T-helper 1 cell treated with Interleukin-12 subunit alpha and Interleukin-12 subunit beta and Interleukin-4 antibody, amounts not matched to agents 30 μg/mL and 1 μg/mL, for 36 hours (primary cell): ENCODE measurements around the gene ASB16.
A peak's percentile ranks its signal among the peaks of the same experiment; 100 is the strongest.
"Not testable (repeated sequence)": the region's sequence is repeated elsewhere in the genome, so short reads cannot be mapped to it uniquely, and the experiment has no call there.

Experiments used
- H3K27ac Mint-ChIP-seq: one replicate; pipeline ENCODE4 v1.8.0; 2021; ENCODE audit warnings: mild to moderate bottlenecking, mixed read lengths
- H3K27me3 Mint-ChIP-seq: one replicate; pipeline ENCODE4 v1.8.0; 2021; ENCODE audit warnings: low read depth, mixed read lengths
- H3K36me3 Mint-ChIP-seq: one replicate; pipeline ENCODE4 v1.8.0; 2021; ENCODE audit warnings: low read depth, mixed read lengths
- H3K4me1 Mint-ChIP-seq: one replicate; pipeline ENCODE4 v1.8.0; 2021; ENCODE audit warnings: low read depth, mixed read lengths
- H3K4me3 Mint-ChIP-seq: one replicate; pipeline ENCODE4 v1.8.0; 2021; ENCODE audit warnings: mild to moderate bottlenecking, moderate library complexity, mixed read lengths
- H3K9me3 Mint-ChIP-seq: one replicate; pipeline ENCODE4 v1.8.0; 2021; ENCODE audit warnings: mixed read lengths

Gene ASB16

DNA sequence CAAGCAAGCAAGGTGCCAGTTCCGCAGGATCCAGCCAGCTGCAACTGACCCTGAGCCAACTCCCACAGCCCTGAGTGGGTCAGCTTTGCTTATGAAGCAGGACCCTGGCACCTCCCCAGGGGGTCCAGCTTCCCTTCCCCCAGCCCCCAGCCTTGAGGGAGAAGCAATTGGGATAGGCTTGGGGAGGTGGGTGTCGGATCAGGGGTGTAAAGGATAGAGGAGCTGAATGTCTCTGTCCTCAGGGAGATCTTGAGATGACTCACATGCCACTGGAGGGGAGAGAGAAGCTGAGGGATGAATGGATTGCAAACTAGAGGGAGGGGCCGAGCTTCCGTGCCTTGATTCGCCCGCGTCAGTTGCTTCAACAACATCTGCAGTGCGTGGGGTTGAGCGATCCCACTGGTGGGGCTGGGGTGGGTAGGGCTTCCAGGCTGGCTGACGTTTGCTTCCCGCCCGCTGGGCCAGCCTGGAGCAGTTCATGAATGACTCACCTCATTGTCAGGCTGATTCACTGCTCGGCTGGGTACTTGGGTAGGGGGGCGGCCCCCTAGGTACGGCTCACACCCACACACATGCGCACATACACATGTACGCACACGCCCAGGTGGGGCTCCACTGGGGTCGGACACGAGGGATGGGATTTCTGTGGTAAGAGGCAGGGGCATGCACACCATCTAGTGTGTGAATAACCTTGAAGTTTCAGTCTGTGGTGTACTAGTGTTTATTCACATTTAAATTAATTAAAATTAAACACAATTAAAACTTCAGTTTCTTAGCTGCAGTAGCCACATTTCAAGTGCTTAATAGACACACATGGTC, 32.4 kb upstream of the ASB16 start:
- Mint-ChIP-seq H3K9me3 (no peaks in the 10 kb centered on the region), H3K36me3 (no peaks in the 10 kb centered on the region), H3K27ac (no peak overlapping the region), H3K27me3 (no peaks in the 10 kb centered on the region), H3K4me3 (no peak overlapping the region), H3K4me1 (peaks cover 15% of the 10 kb centered on the region)

DNA sequence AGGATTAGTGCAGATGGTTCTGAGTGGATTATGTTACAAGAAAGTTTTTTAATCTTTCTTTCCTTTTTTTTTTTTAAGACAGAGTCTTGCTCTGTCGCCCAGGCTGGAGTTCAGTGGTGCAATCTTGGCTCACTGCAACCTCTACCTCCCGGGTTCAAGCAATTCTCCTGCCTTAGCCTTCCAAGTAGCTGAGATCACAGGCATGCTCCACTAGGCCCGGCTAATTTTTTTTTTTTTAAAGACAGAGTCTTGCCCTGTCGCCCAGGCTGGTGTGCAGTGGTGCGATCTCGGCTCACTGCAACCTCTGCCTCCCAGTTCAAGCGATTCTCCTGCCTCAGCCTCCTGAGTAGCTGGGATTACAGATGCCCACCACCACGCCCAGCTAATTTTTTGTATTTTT, 26.6 kb upstream of the ASB16 start:
- H3K36me3 Mint-ChIP-seq, H3K27ac Mint-ChIP-seq, H3K9me3 Mint-ChIP-seq, H3K27me3 Mint-ChIP-seq: not testable (repeated sequence)
- Mint-ChIP-seq H3K4me1 (peaks cover 11% of the 10 kb centered on the region), H3K4me3 (peak overlapping the region; percentile 29)

DNA sequence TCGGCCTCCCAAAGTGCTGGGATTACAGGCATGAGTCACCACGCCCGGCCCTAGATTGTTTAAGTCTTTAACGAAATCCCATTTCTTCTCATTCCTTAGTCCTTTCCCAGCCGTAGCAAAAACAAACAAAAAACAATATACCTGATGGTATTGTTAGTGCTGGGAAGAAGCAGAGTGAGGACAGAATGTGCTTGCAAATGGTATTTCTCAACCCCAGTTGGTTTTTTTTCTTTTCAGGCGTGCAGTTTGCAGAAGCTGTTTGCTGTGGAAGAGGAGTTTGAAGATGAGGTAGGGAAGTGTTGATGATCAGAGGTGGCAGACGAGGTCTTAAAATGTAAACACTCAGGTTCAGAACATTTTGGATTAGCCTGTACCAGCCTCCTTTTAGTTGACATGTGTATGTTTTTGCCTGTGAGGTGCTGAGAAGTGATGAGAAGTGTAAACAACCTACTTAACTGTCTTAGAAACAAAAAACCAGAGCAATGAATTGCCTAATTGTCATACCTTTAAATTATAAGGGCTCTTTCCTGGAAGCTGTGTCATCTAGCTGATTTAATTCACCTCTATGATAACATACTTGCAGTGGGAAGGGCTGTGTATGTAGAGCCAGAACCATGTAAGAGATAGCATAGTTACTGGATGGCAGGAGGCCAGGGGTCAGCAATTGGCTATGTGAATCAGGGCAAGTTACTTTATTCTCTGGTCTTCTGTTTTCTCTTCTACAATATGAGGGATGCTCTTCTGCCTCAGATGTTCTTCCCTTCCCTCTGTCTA, 25.4 kb upstream of the ASB16 start:
- Mint-ChIP-seq H3K36me3 (peaks cover 11% of the 10 kb centered on the region), H3K4me1 (peaks cover 13% of the 10 kb centered on the region), H3K27me3 (no peaks in the 10 kb centered on the region), H3K27ac (no peak overlapping the region), H3K9me3 (no peaks in the 10 kb centered on the region), H3K4me3 (no peak overlapping the region)

DNA sequence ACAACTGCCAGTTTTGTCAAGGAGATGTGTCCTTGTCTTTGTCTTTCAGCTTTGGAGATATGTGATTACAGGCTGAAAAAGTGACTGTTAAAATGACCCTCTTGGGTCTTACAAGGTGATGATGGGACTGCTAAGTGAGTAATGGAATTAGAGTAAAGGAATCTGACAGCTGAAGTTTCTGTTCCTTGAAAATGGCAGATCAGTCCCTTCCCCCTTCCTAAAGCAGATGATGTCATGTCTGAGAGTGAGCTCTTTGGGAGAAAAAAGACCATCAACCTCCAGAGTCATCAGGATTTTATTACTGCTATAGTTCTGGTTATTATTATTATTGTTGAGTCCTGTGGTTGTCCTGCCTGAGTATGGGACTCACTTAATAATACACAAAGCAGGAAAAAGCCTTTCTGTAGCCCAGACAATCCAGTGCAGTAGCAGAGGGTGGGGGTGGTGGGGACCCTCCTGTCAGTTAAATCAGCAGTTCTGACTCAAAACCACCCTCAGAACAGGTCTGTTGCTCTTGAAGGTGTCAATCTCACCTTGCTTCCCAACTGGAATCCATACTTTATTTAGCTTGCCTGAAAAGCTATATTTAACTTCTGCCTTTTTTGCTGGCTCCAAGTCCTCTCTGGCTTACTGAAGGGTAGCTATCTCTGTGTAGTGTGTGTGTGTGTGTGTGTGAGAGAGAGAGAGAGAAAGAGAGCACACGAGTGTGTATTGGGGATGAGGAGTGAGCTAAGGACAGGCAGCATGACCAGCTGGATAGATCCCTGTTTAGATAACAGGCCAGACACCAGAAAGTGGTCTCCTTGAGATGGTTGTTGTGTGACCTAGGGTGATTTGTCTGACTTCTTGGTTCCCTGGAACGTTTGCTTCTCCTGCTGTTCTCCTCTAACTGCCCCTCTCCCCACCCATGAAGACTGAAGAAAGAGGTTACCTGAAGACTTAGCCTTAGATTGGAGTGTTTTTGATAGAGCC, 23.8 kb upstream of the ASB16 start:
- Mint-ChIP-seq H3K27me3 (no peaks in the 10 kb centered on the region), H3K27ac (no peak overlapping the region), H3K4me3 (no peak overlapping the region), H3K4me1 (peaks cover 14% of the 10 kb centered on the region), H3K36me3 (peaks cover 12% of the 10 kb centered on the region), H3K9me3 (no peaks in the 10 kb centered on the region)

DNA sequence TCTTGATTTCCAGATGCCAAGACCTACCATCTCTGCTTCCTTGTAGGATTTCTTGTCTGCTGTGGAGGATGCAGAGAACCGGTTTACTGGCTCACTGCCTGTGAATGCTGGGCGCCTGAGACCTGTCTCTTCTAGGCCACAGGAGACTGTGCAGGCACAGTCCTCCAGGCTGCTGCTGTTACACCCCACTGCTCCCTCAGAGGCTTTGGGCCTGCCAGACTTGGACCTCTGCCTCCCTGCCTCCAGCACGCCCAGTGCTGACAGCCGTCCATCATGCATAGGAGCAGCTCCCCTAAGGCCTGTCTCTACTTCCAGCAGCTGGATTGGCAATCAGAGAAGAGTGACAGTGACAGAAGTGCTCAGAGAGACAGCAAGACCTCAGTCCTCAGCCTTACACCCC, 22.7 kb upstream of the ASB16 start:
- no peak overlapping the region for H3K27ac Mint-ChIP-seq
- H3K9me3 Mint-ChIP-seq, result no peaks in the 10 kb centered on the region
- H3K27me3 Mint-ChIP-seq, result no peaks in the 10 kb centered on the region
- no peak overlapping the region for H3K4me3 Mint-ChIP-seq
- H3K4me1 Mint-ChIP-seq, result peaks cover 13% of the 10 kb centered on the region
- peaks cover 12% of the 10 kb centered on the region for H3K36me3 Mint-ChIP-seq

DNA sequence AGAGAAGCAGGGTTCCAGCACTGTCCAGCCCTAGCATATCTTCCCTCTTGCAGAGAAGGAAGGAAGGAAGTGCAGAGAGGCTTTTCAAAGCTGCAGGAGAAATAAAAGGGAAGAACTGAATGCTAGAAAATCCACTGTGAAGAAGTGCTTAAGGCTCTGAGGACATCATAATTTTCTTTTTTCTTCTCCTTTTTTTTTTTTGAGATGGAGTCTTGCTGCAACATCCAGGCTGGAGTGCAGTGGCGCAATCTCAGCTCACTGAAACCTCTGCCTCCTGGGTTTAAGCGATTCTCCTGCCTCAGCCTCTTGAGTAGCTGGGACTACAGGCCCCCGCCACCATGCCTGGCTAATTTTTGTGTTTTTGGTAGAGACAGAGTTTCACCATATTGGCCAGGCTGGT, 21.4 kb upstream of the ASB16 start:
- peaks cover 15% of the 10 kb centered on the region for H3K4me1 Mint-ChIP-seq
- peaks cover 12% of the 10 kb centered on the region for H3K36me3 Mint-ChIP-seq
- H3K9me3 Mint-ChIP-seq, H3K27ac Mint-ChIP-seq, H3K4me3 Mint-ChIP-seq, H3K27me3 Mint-ChIP-seq: not testable (repeated sequence)

DNA sequence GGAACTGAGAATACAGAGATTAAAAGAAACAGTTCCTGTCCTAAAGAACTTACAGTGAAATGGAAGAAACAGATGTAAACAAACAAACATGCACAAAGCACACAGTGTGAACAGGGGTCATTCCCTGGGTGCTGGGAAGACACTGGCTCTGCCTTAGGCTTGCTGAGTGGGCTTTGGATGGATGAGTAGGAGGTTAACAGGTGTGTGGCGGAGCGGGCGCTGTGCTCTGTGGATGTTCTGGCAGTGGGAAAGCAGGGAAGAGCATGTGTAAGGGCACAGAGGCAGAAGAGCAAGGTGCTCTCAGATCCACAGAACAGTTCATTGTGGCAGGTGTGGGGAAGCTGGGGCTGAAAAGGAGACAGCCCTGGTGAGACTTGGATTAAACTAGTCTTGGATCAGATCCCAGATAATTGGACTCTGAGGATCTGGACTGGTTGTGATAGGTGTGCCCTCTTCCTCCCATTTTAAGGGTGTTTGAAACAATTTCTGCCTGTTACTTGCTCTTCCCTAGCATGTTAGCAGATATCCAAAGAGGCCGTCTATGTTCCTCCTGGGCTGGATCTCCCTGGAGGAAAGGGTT, 20.7 kb upstream of the ASB16 start:
- Mint-ChIP-seq H3K4me1 (peaks cover 15% of the 10 kb centered on the region), H3K27ac (peak overlapping the region; percentile 58), H3K27me3 (no peaks in the 10 kb centered on the region), H3K9me3 (no peaks in the 10 kb centered on the region), H3K36me3 (peaks cover 12% of the 10 kb centered on the region), H3K4me3 (no peak overlapping the region)

DNA sequence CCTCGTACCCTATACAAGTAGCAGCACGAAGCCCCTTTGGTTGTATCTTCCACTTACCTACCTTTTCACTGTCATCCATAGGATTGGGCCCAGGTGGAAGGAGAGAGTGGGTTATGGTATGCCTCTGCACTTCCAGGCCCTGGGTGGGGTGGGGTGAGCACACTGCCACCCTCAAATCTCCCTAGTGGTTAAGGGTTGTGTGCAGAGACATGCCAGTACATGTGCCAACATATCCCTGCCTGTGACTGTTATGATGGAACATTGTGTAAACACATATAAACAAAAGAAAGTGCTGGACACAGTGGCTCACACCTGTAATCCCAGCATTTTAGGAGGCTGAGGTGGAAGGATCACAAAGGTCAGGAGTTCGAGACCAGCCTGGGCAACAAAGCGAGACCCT, 17.6 kb upstream of the ASB16 start:
- Mint-ChIP-seq H3K4me1 (peaks cover 11% of the 10 kb centered on the region), H3K36me3 (peaks cover 14% of the 10 kb centered on the region), H3K9me3 (no peaks in the 10 kb centered on the region)

DNA sequence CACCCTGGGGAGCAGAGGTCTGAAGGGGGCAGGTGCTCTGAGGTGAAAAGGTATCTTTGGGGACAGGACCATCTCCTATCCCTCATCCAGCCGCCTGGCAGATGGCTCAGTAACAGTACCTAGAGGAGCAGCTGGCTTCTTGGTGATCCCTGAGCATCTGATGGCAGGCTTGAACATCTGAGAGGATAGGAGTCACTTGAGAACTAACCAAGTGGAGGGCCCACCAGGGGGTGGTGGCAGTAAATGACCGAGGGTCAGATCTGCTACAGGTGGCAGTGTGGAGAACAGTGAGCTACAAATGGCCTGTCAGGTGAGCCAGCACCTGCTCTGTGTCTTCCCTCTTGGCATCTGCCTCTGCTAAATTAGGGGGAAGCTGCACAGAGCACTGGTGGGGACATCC, 15.0 kb upstream of the ASB16 start:
- H3K27me3 Mint-ChIP-seq, result no peaks in the 10 kb centered on the region
- H3K4me1 Mint-ChIP-seq, result peaks cover 9% of the 10 kb centered on the region

More for the DNA sequence above, 17.6 kb upstream of the ASB16 start:
- Mint-ChIP-seq H3K27me3 (no peaks in the 10 kb centered on the region), H3K4me3 (no peak overlapping the region), H3K27ac (peak overlapping the region; percentile 34)

DNA sequence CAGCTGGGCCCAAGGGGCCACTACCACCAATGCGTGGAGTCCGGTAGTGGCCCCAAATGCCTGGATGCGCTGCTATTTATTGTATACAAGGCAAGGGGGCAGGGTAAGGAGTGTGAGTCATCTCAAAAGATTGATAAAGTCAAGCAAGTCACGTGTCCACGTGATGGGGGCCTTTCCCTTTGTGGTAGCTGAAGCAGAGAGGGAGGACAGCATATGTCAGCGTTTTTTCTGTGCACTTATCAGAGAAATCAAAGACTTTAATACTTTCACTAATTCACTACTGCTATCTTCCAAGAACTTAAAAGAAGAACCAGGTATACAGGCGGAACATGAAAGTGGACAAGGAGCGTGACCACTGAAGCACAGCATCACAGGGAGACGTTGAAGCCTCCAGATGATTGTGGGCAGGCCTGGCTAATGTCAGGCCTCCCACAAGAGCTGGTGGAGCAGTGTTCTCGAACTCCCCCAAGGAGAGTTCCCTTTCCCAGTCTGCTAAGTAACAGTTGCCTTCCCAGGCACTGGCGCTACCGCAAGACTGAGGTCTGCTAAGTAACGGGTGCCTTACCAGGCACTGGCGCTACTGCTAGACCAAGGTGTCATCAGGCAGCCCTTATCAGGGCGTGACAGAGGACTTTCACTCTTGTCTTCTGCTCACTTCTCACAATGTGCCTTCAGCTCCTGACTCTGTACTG, 10.8 kb upstream of the ASB16 start:
- H3K36me3 Mint-ChIP-seq, result peaks cover 9% of the 10 kb centered on the region
- H3K27me3 Mint-ChIP-seq, result no peaks in the 10 kb centered on the region
- no peak overlapping the region for H3K4me3 Mint-ChIP-seq
- no peaks in the 10 kb centered on the region for H3K9me3 Mint-ChIP-seq
- no peaks in the 10 kb centered on the region for H3K4me1 Mint-ChIP-seq
- H3K27ac Mint-ChIP-seq, result no peak overlapping the region

More for the DNA sequence above, 15.0 kb upstream of the ASB16 start:
- H3K4me3 Mint-ChIP-seq, result no peak overlapping the region
- no peak overlapping the region for H3K27ac Mint-ChIP-seq
- no peaks in the 10 kb centered on the region for H3K9me3 Mint-ChIP-seq
- H3K36me3 Mint-ChIP-seq, result peaks cover 7% of the 10 kb centered on the region

DNA sequence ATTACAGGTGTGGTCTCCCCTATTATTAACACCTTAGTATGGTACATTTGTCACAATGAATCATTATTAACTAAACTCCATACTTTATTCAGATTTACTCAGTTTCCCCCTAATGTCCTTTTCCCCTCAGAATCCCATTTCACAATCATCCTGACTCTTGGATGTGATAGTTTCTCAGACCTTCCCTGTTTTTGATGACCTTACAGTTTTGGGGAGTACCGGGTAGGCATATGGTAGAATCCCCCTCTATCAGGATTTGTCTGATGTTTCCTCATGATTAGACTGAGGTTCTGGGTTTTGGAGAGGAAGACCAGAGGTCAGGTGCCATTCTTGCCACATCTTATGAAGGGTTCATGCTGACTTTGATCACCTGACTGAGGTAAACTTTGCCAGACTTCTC, 6.0 kb upstream of the ASB16 start:
- H3K27me3 Mint-ChIP-seq, result no peaks in the 10 kb centered on the region
- no peaks in the 10 kb centered on the region for H3K9me3 Mint-ChIP-seq
- H3K4me3 Mint-ChIP-seq, result no peak overlapping the region
- H3K36me3 Mint-ChIP-seq, result peaks cover 3% of the 10 kb centered on the region
- H3K27ac Mint-ChIP-seq, result no peak overlapping the region
- peaks cover 8% of the 10 kb centered on the region for H3K4me1 Mint-ChIP-seq

DNA sequence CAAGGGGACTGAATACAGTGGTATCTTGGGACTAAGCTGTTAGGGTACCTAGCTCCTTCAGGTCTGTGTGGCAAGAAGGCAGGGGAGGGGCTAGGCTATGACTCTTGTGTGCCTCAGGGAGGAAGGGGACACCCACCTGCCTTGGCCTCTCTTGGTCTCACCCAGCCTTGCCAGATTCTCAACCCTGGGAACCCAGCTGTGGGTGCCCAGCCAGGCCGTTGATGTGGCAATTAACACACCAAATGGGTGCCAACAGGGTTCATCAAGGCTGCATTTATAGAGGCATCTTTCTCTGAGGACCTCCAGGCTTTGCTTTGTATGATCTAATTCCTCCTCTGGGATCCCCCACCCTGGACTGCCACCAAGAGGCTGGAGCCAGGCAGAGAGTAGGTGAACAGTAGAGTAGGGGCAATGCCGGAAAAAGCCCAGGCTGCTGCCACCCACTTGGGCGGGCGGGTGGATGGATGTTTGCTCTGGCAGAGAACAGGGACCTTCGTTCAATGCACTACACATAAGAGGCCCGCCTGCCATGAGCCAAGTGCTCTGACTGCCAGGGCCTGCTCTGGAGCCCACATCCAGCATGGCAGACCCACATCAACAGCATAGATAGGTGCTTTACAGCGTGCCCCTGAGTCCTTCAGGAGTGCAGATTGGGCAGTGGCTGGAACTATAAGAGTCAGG, 3.2 kb upstream of the ASB16 start:
- H3K4me1 Mint-ChIP-seq, result peaks cover 10% of the 10 kb centered on the region
- H3K27ac Mint-ChIP-seq, result no peak overlapping the region
- H3K9me3 Mint-ChIP-seq, result no peaks in the 10 kb centered on the region
- no peak overlapping the region for H3K4me3 Mint-ChIP-seq
- H3K36me3 Mint-ChIP-seq, result peaks cover under 1% of the 10 kb centered on the region
- no peaks in the 10 kb centered on the region for H3K27me3 Mint-ChIP-seq

DNA sequence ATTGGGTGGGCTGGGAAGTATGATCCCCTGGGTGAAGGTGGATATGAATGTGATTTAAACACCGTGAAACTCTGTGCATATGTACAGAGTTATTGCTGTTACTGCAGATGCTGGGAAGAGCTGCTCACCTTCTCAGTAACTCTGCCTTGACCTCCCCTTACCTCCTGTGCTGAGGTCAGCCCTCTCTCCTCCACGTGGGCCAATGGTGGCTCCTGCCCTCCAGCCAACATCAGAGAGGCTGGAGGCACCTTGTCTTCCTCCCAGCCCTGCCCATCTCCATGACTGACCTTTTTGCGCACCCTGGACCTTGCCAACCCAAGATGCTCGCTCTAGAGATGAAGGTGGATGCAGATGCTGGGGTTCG, 387 bp upstream of the ASB16 start:
- H3K9me3 Mint-ChIP-seq, result no peaks in the 10 kb centered on the region
- peak overlapping the region; percentile 55 for H3K27ac Mint-ChIP-seq
- no peak overlapping the region for H3K4me3 Mint-ChIP-seq
- no peaks in the 10 kb centered on the region for H3K27me3 Mint-ChIP-seq
- H3K36me3 Mint-ChIP-seq, result peaks cover 3% of the 10 kb centered on the region
- H3K4me1 Mint-ChIP-seq, result peaks cover 10% of the 10 kb centered on the region
